Measurements from ENCODE around the gene SLPI. TPM values are rescaled to one million over a fixed set of nuclear protein-coding genes. Genes with fewer than 3 reads are reported as not detected.

SLPI gene
- total and polyA plus RNA-seq, 10 of the 15 experiments (the other 5 are each of a cell fraction or from before 2014, with no cell fraction given), result 0.56 to 1.4 TPM; not detected in 8

GRCh38 chr20:45275338-45275737 lies 21.0 kb upstream of the SLPI start:
- Histone ChIP-seq H3K79me2 (ENCODE audit: control insufficient read depth, insufficient read depth, low read length) (no peaks in the 10 kb centered on the region), H3K36me3 (ENCODE audit: control insufficient read depth in 2 of 2, insufficient read depth in 2 of 2, low read length in 1 of 2) (no peaks in the 10 kb centered on the region), H3K9ac (ENCODE audit: control insufficient read depth, insufficient read depth, low read length) (no peak overlapping the region), H2AFZ (ENCODE audit: control insufficient read depth, low read depth, low read length) (no peak overlapping the region), H3K27me3 (replicated peaks in 1 of 2; ENCODE audit: control insufficient read depth in 2 of 2, insufficient read depth in 2 of 2, low read length in 1 of 2) (peaks cover 0 to 5% of the 10 kb centered on the region in 2 experiments; a peak in 3 of 4 replicates), H3K4me1 (ENCODE audit: control insufficient read depth, insufficient read depth, low read length) (no peaks in the 10 kb centered on the region), H3K4me3 (no peak overlapping the region), H3K4me2 (ENCODE audit: control insufficient read depth, insufficient read depth) (no peak overlapping the region), H3K9me3 (replicated peaks; ENCODE audit: control insufficient read depth, insufficient read depth, low read length) (no peaks in the 10 kb centered on the region), H4K20me1 (ENCODE audit: control insufficient read depth, insufficient read depth) (no peaks in the 10 kb centered on the region), H3K27ac (ENCODE audit: control insufficient read depth, insufficient read depth) (no peak overlapping the region)
- in situ Hi-C loops (cut with MboI), result no loop called here
- ATAC-seq (no peak), FAIRE-seq (no peak), DNase-seq (ENCODE audit: low read depth, low spot score) (no peak)
- ChIA-PET SMC1A (ENCODE audit: uncharacterized antibody, unreplicated experiment) (no interaction called here), POLR2A (interaction anchor here (0.6 kb wide), 1 partner anchor 11 kb away, joined by 3 read pairs; no protein-coding TSS in a partner anchor), CTCF (interaction anchor here (1.8 kb wide), 1 partner anchor 15 kb away, joined by 6 read pairs; no protein-coding TSS in a partner anchor), RAD21 (ENCODE audit: unreplicated experiment) (no interaction called here)
- WGBS (ENCODE audit: insufficient coverage, insufficient replicate concordance, low lambda C conversion rate, missing lambda C conversion rate), result 34% methylated on average over 3 of the region's 3 CpGs
- intact Hi-C loops (cut with micrococcal nuclease; ENCODE audit: unreplicated experiment), result no loop called here
- no TSS peak for BruUV-seq (replicated peaks)
- TF ChIP-seq BMI1 (IDR thresholded peaks at IDR 0.05; ENCODE audit: borderline replicate concordance) (no peak), CUX1 (IDR thresholded peaks at IDR 0.05; ENCODE audit: insufficient replicate concordance, low read depth, low read length) (no peak), SIX5 (IDR thresholded peaks at IDR 0.05; ENCODE audit: low read depth, low read length, severe bottlenecking) (no peak), RAD21 (IDR thresholded peaks at IDR 0.05; ENCODE audit: insufficient read depth, low read depth, low read length) (no peak), RB1 (IDR thresholded peaks at IDR 0.05; ENCODE audit: borderline replicate concordance) (no peak), YY1 (IDR thresholded peaks at IDR 0.05; ENCODE audit: low read depth, low read length) (no peak), GATAD2B (conservative IDR thresholded peaks at IDR 0.05; ENCODE audit: low read depth) (no peak), ZSCAN29 (IDR thresholded peaks at IDR 0.05) (no peak), BCL3 (IDR thresholded peaks at IDR 0.05; ENCODE audit: borderline replicate concordance, insufficient read depth, low read depth, low read length, poor library complexity, severe bottlenecking) (no peak), ATF2 (IDR thresholded peaks at IDR 0.05; ENCODE audit: low read length) (no peak), NR2C2 (IDR thresholded peaks at IDR 0.05; ENCODE audit: borderline replicate concordance, control insufficient read depth, insufficient read length, low read depth) (no peak), LARP7 (IDR thresholded peaks at IDR 0.05) (no peak), ESRRA (IDR thresholded peaks at IDR 0.05; ENCODE audit: low read length) (no peak), RFX5 (IDR thresholded peaks at IDR 0.05; ENCODE audit: low read depth, low read length) (no peak), MLLT1 (IDR thresholded peaks at IDR 0.05) (no peak)
